Activated CD8-positive, alpha-beta memory T cell treated with anti-CD3 and anti-CD28 coated beads for 1 hour (primary cell): ENCODE results near the gene LARP1.
"Not testable (repeated sequence)": the region's sequence is repeated elsewhere in the genome, so short reads cannot be mapped to it uniquely, and the experiment has no call there.

ENCODE experiments used
- DNase-seq, 2 donors: peaks; one replicate each; pipeline ENCODE4 v3.0.0-alpha.2; 2020; ENCODE audit warnings: low read depth in 1 of 2; ENCODE audit errors: extremely low read depth in 1 of 2

LARP1 gene

DNA sequence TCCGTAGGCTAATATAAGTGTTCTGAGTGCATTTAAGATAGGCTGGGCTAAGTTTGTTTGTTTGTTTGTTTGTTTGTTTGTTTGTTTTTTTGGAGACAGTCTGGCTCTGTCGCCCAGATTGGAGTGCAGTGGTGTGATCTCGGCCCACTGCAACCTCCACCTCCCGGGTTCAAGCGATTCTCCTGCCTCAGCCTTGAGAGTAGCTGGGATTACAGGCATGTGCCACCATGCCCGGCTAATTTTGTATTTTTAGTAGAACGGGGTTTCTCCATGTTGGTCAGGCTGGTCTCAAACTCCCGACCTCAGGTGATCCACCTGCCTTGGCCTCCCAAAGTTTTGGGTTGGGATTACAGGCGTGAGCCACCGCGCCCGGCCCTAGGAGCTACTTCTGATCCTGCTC lies 4.7 kb downstream of the LARP1 start:
- not testable (repeated sequence) for DNase-seq

DNA sequence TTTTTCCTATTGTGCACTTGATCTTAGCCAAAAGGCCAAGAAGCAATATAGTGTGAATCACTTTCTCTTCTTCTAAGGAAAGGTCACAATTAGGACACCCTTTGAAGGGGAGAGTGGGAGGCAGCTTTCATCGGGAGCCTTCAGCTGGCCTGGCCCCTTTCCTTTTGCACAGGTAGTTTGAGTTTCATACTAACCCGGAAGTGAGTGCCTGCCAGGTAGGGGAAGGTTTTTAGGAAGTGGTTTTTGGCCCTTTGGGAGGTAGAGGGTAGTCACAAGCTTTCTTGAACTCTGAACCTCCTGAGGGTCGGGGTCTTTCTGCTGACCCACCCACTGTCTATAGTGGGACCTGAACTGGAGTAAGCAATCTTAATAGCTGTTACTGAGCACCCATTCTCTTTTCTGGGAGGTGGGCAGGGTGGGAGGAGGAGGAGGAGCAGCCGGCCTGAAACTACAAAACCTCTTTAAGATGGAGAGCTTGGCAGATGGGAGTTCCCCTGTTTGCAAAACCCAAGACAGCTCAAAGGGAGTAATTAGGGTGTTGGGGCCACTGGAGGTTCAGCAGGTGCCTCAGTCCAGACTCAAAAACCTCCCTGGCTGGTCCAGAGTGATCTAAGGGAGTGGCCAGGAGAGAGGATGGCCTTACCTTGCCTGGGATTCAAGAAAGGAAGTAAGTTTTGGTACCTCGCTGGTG lies 6.0 kb downstream of the LARP1 start:
- DNase-seq, result no peak

DNA sequence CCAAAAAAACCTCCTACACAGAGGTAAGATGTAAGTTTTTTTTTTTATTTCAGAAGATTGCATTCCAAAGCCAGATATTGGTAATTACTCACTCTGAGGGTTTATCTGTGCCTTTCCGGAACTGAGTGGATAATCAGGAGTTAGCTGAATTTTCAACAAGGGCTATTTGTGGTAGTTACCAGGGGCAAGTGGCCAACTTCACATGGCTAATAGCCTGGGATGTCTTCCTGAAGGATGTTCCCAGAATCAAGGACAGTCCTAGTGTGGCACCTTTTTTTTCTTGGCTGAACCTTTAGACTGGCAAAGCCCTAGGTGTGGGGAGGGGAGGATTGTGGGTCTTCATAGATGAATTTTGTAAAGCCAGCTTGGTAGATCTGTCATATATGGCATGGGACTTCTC lies 7.1 kb downstream of the LARP1 start:
- DNase-seq, result no peak

DNA sequence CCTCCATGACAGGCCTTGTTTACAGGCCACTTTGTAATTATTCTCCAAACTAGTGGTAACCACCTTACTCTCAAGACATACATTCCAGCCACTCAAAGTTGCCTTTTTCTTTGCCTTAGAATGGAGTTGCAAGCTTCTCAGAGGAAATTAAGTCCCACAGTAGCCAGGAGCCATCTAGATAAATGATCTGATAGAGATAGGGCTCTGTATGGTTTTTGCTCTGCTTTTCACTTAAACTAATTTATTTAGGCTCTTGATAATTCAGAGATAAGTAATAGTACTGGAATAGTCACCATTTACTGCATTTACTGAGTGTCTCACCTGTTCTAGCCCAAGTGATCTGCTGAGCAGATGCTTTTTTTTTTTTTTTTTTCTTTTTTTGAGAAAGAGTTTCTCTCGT lies 7.5 kb downstream of the LARP1 start:
- no peak for DNase-seq

DNA sequence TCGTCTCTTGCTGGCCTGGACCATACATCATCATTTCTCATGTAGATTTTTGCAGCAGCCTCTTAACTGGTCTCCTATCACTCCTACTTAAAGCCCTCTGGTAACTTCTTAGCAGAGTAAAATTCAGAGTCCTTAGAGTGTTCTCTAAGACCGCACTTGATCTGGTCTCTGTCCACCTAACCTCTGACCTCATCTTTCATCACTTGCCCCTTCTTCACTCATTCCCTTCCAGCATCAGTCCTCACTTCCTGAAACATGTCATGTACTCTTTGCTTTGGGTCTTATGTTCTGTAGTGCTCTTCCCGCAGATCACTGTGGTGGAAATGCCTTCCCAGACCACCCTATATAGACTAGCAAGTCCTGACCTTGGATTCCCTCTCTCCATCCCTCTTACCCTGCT lies 9.8 kb downstream of the LARP1 start:
- DNase-seq, result no peak

DNA sequence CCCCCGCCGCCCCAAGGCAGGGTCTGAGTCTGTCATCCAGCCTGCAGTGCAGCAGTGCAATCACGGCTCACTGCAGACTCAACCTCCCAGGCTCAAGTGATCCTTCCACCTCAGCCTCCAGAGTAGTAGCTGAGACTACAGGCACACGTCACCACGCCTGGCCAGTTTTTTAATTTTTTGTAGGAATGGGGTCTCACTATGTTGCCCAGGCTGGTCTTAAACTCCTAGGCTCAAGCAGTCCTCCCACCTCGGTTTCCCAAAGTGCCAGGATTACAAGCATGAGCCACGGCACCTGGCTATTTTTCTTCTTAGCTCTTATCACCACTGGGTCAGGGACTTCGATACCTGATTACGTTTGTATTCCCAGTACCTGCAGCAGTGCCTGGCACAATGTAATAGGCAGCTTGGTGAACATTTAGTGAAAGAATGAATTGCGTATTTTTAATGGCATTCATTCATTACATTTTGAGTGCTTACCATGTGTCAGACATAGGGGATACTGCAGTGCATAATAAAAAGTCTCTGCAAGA lies 10.3 kb downstream of the LARP1 start:
- no peak for DNase-seq

DNA sequence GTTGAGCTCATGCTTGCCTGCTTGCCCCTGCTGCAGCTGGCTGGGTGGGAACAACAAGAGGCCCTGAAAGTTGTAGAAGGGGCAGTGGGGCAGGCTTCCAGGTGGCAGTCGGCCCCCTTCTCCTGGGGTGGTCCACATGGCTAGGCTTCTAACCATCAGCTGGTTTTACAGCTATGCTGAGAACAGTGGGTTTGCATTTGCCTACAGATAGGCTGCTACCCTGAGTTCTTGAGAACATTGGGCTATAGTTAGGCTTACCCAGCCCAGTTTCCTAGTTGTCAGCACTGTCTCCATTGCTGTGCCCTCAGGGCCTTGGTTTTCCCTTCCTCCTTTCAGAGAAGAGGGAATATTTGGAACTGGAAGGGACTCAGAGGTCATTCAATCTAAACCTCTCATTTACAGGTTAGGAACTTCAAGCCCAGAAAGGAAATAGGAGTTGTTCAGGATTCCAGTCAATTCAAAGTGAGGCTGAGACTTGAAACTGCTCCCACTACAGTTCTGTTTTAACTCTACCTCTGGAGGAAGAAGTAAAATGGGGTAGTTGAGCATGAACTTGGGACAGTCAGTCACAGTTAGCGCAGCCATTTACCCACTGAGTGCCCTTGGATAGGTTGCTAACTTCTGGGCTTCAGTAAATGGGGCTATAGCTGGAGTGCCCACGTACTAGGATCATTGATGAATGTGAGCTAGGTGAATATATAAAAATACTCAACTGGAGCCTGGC lies 11.5 kb downstream of the LARP1 start:
- DNase-seq, result no peak

DNA sequence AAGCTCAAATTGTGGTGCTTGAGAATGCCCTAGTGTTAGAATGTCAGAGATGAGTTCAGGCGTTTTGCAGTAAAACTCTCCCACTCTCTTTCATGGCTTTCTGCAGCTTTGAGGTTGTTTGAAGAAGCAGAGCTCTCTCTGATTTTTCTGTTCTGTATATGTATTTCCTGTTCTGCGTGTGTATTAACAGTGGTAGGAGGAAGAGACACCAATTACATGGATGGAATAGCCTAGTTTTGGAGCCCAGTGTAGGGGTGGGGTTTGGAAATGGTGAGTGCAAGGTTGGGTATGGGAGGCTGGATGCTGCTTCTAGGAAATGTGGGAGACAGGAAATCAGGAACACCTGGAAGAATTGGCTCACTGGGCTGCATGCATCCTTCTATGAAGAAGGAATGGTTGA lies 12.4 kb downstream of the LARP1 start:
- no peak for DNase-seq

DNA sequence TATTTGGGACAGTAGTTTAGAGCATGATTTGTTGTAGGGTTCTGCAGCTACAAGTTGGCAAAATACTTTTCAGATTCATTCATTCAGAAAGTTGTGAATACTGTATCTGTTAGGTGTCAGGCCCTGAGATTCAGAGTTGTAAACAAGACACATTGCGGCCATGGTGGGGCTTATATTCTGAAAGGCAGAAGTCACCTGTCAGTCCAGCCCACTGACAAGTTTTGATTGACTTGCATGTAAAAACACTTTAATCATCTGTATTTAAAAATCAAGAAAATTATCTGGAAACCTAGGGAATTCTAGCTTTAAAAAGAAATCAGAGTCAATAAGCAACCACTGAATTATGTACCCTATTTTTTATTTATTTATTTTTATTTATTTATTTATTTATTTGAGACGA lies 13.0 kb downstream of the LARP1 start:
- no peak for DNase-seq

DNA sequence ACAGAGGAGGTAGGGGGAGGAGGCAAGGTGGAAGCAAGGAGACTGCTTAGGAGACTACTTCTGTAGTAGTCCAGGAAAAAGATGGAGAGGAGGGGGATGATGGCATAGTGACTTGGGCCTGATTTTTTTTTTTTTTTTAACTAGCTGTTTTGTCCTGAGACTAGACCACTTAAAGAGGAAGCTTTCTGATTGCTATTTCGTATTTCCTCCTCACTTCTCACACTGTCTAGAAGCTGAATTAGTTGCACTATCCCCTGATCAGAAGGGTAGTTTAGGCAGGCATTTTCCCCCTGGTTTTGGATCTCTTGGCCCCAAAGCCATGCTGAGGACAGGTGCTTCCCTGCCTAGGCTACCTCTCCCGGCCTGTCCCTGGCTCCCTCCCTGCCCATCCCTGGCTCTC lies 14.9 kb downstream of the LARP1 start:
- DNase-seq, result no peak

DNA sequence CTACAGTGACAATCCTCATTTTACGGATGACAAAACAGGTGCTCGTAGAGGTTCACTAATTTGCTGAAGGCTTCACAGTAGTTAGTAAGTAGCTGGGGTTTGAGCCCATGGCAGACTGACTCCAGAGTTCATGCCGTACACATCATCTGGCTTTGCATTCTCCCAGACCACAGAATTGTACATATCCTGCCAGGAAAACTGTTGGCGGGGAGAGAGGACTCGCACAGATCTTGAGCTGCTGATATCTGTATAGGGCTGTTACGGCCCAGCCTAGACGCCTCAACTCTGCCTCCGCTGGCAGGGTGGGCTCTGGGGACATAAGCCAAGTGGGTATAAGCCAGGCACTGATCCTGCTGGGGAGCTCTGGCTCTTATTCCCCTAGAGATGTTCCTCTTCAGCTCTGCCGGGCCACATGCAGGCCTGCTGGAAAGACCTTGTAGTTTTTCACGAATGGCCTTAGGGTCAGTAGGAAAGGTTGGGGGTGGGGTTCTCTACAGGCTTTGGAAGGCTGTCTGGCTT lies 16.3 kb downstream of the LARP1 start:
- no peak for DNase-seq

DNA sequence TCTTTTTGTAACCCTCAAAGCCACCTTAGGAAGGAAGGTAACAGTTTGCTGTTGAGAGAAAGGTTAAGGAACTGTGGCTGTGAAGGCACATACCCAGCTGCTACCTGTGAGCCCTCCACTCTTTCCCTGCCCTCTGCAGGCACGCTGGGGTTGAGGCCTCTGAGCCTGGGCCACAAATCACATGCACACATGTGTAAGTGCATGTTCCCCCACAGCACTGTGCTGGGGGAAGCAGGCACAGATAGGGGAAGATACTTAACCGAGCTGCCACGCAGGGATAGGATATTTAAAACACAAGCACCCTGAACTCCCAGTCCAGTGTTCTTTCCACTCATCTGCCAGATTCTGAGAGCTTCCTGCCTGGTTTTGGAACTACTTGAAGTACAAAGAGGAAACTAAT lies 18.1 kb downstream of the LARP1 start:
- DNase-seq, result no peak

DNA sequence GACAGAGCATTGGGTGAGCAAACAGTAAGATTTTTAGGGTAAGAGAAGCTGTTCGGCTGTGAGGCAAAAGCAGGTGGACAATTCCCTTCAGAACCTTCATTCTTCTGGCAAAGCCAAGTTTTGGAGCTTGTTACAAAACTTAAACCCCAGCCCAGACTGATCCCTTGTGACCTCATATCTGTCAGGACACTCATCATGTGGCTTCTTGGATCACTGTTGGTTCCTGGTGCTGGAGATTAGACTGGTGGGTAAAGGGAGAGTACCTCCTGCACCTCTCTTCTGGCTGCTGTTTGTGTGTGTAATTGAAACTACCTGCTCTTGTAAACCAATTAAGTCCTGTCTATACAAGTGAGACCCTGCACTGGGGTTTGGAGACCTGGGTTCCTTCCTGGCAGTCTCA lies 21.0 kb downstream of the LARP1 start:
- no peak for DNase-seq

DNA sequence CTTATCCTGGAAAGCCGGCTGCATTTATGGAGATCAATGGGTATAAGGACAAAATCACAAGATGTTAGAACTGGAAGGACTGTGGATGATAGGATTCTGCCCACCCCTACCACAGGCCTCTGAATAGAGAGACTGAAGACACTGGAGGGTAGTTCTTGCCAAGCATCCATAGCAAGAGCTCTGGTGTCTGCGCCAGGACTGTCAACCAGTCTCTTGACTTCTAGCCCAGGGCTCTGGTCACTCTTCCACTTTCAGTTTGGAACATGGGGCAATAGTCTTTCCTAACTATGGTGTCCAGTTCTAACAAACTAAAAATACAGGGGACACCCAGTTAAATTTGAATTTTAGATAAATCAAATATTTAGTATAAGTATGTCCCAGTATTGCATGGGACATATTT lies 23.4 kb downstream of the LARP1 start:
- DNase-seq, result no peak

DNA sequence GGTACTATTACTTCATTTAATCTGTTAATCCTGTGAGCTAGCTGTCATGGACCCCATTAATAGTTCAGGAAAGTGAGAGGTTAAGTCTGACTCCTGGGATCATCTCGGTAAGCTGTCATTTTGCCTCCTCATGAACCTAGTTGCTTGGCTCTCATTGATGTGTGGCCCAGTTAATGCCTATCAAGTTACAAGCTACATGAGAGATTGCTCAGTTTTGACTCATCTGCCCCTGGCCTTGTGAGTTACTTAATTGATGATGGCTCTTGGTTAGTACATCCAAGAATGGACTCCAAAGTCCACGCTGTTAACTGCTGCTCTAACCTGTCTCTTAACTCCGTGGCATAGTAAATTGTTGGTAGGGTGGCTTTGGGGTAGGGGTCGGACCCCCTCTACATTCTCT lies 23.9 kb downstream of the LARP1 start:
- no peak for DNase-seq

DNA sequence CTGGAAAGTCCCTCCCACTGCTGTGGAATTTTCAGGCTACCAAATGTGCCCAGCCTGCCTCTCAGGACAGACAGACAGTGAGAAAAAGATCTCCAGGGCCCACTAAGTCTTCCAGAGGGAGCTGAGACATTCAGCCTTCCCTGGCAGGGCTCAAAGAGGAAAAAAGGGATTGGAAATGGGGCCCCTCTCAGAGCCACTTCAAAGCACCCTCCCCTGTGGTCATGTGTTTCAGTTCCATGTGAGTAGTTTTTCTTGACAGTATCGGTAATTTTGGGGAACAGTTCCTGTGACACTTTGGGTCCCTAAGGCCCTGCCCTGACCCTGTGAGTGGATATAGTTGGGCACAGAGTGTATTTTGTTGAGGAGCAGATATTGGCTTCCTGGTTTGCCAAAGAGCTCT lies 25.0 kb downstream of the LARP1 start:
- DNase-seq, result no peak

DNA sequence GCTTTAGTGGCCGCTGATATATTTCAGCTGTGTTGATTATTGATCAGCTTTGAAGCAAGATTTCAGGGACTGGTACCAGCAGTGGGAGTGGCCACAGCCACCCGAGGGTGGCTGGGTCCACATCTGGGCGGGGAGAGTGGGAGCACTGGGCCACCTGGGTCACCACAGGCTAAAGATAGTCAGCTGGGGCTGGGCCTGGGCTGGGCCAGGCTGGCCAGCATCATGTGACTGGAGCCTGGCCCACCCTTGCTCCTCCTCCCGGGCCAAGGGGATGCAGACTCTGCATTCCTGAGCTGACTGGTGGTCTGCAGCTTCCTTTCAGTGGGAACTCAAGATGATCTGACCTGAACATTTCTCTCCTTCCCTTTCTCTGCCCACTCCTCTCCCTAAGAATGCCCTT lies 27.1 kb downstream of the LARP1 start:
- no peak for DNase-seq

DNA sequence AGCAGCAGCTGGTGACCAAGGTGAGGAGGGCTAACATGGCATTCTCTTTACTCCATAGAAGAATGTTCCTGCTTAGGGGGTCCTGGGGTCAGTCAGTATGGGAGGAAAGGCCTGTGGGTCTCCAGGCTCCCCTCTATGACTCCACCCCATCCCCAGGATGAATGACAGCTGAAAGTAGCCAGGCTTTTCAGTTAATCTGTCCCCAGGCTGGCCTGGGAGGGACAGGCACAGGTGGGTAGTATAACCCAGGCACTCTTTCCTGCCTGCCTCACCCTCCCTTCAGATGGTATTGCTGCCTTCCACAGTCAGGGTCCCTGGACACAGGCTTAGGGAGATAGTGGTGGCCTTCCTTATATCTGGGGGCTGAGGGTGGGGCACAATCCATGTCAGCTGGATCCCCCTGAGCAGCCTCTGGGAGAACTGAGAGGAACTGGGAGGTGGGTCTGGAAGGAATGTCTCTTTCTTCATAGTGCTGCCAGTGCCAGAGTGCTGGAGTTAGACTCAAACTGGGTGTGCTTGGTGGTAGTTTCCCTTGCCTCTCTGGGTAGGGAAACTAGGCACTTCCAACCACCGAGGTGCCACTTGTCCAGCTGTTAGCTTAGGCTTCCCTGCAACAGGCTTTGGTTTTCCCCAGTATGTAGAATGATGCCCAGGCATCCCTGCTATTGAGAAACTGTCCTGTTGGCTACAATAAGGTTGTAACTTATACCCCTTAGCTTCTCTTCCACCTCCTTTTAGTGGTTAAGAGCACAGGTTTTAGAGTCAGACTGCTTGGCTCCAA lies 27.8 kb downstream of the LARP1 start:
- DNase-seq, result no peak

DNA sequence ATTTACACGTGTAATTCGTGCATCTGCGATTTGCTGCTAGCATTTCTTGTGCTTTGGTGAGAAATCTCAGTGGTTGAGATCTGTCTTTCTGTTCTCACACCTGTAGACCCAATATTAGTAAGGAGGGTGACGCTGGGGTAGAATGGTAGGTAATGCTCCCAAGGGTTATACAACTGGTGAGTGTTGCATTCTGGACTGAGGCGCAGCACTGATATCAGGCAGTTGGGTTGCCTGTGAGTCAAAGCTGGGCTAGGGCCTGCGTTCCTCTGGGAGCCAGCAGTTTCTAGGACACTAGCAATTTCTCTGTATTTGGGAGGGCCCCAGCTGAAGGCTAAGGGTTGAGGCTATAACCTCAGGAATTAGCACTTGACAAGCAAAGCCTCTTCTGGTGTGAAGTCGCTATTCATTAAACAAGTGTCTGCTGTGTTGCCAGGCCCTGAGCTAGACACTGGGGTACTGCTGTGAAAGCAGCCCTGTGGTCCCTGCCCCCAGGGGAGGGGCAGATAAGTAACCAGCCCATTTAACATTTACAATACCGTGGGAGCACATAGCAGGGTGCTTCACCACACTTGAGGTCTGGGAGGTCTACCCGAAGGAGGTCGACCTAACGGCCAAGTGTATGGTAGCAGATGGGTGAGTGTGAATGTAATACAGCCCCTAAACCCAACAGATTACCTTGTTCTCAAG lies 28.7 kb downstream of the LARP1 start:
- DNase-seq, result no peak

DNA sequence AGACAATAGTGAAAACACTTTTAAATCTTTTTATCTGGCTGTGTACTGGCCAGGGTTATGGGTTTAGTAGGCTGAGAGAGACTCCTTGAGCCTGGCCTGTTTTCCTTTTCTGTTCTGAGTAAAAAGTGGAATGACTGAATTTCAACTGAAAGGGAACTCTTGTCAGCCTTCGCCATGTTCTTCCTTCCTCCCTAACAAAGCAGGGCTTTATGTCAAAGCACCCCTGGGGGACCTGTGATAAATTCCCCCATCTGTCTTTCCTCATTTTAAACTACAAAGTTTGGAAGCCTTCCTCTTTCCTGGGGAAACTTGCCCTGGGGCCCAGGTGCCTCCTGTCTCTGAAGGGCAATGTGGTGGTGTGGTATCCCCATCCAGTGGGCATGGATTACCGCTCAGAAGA lies 29.7 kb downstream of the LARP1 start:
- no peak for DNase-seq

DNA sequence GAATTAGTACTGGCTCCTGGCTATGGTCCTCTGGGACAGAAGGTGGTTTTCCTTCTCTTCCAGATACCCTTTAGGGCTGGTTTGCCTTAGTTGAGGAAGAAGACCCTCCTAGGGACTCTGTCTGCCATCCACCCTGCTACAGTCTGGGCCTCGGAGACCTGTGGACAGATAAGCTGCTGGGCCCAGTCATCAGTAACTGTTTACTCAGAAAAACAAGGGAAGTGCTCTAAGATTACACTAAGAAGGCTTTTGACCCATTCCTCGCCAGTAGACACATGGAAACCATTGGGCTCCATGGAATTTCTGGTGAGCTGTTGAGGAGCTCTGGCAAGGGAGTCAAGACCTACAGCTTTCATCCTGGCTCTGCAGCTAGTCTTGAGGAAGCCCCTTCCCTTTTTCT lies 31.2 kb downstream of the LARP1 start:
- no peak for DNase-seq
